Fibroblast of skin of right quadriceps (primary cell): ENCODE results near the gene NBEA.

ENCODE experiments used
- DNase-seq: peaks from one replicate; pipeline ENCODE4 v3.0.0-alpha.2; 2013

Gene NBEA

DNA sequence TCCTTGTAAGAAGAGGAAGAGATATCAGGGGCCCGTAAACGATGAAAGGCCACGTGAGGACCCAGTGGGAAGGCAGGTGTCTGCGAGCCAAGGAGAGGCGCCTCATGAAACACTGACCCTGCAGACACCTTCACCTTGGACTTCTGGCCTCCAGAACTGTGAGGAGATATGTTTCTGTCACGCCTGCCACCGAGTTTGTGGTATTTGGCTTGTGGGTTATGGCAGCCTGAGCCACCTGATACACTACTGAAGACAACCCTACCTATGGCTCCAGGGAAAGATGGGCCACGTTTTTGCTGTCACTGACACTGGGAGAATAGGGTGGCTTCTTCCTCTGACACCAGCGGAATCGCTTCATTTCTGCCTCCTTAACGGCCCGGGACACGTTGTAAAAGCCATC lies 752.0 kb downstream of the NBEA start:
- no peak for DNase-seq

DNA sequence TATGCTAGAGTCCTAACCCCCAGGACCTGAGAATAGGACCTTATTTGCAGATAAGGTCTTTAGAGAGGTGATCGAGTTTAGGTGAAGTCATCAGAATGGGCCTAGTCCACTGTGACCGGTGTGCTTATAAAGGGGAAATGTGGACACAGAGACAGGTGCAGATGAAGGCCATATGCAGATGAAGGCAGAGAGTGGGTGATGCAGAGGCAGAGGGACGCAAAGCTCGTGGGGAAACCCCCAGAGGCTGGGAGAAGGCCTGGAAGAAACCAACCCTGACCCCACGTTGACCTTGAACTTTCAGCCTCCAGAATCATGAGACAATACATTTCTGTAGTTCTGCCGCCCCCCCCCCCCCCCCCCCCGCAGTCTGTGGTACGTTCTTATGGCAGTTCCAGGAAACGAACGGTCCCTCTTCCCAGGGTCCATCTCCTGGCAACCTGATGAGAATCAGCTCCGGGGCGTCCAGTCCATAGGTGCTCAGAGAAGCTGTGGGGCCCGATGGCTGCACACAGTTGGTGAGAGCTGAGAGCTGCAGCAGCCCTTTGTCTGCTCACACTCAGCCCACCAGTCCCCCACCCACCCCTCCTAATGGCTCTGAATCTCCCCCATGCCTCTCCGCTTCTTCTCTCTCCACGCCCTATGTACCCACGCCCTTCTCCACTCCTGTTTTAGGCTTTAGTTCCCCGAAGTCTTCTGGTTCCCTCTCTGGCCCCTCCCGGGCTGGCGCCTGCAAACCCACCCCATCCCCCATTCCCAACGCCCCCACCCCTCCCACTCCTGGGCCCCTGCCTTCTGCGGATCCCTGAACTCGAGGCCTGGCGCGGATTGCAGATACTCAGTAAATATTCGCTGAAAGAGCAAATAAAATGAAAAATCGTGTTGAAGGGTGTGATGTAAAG lies 752.7 kb downstream of the NBEA start:
- DNase-seq = no peak

DNA sequence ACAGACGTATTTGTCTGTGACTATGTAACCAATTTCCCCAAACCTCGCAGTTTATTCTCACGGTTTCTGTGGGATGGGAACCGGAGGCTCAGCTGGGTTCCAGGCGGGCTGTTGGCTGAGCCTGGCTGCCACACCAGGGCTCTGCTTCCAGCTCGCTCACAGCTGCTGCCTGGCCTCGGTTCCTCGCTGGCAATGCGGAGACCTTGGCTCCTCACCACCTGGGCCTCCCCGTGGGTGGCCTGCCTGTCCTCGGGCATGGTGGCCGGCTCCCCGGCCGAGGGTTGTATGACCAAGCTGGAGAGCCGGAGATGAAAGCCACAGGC lies 753.3 kb downstream of the NBEA start:
- DNase-seq = peak; percentile 48

- no peak for DNase-seq
These were observed 755.2 kb downstream of the NBEA start for GRCh38 chr13:35697186-35697730.

DNA sequence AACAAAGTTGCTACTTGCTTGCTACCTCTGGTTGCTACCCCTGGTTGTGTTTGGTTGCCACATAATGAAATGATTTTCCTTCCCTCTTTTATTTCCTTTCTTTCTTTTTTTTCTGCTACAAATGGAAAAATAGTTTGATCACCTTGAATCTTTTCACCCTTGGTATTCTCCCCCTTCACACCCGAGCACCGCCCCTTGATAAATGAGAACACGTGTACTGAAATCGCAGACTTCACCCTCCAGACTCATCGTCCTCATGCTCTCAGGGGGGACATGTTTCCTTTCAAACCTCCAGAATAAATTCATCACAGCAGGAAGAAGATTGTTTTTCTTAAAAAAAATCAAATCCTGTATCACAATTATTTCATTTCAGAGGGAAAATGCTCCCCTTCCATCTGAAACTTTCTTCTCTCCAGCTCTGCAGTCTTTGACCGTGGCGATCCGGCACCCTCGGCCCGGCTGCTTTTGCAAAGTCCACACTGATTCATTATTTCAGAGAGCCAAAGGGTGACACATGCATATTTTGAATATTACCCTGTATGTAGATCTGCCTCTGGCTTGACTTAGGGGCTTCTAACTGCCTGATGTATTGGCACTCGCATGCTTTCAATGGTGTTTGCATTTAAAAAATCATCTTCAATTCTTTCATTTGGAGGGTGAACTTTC lies 757.0 kb downstream of the NBEA start:
- DNase-seq = peak; percentile 86

GRCh38 chr13:35699825-35700510 lies 757.9 kb downstream of the NBEA start:
- peak; percentile 94 for DNase-seq

- peak; percentile 92 for DNase-seq
These were observed 758.6 kb downstream of the NBEA start for GRCh38 chr13:35700671-35701070.

- no peak for DNase-seq
These were observed 760.2 kb downstream of the NBEA start for GRCh38 chr13:35702316-35702715.

- DNase-seq = peak; percentile 35
These were observed 761.0 kb downstream of the NBEA start for GRCh38 chr13:35703061-35703460.

GRCh38 chr13:35704331-35704730 lies 762.3 kb downstream of the NBEA start:
- DNase-seq = no peak

GRCh38 chr13:35706281-35706680 lies 764.2 kb downstream of the NBEA start:
- DNase-seq = no peak

- no peak for DNase-seq
These were observed 764.7 kb downstream of the NBEA start for GRCh38 chr13:35706721-35707120.

- DNase-seq = no peak
These were observed 769.8 kb downstream of the NBEA start for GRCh38 chr13:35711909-35712308.

DNA sequence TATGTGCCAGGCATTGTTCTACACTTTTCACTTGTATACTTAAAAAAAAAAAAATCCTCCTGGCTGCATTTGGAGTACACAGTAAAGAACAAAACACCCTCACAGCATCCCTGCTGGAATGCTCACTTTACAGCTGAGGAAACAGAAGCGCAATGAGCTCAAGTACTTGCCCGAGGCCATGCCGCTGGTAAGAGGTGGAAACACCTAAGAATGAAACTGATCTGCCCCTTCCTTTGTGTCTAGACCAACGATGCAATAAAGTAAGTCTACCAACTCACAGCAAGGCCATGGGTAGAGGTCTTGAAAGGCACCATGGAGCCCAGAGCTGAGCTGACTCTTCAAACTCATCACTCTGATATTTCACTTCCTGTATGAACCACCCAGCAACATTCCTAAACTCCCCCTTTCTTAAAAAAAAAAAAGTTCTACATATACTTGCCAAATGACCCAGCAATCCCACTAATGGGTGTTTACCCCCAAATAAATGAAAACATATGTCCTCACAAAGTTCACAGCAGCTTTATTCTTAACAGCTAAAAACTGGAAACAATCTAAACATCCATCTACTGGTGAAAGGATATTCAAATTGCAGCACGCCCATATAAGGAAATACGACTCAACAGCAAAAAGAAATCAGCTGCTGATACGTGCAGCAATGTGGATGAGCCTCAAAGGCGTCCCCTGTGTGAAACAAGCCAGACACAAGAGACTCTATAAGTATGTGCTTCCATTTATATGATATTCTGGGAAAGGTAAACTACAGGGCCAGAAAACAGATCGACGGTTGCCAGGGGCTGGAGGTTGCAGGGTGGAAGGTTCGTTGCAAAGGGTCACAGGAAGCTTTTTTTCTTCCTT lies 771.1 kb downstream of the NBEA start:
- DNase-seq = peak; percentile 98

DNA sequence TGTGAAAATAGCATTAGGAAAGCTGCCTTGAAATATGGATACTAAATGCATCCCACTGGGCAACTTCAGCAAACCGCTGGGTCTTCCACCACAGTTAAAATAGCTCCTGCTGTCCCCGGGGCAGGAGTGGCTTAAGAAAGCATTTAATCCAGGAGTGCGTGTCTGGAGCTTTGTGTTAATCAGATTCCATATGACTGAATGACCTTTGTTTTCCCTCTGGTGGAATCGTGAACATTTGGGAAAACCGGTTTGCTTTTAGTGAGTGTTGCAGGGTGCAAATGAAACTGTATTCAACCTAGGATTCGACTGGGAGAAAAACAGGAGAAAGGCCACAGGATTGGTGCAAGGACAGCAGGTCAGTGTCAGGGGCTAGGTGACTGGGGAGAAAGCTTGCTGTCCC lies 772.1 kb downstream of the NBEA start:
- peak; percentile 45 for DNase-seq

- no peak for DNase-seq
These were observed 772.7 kb downstream of the NBEA start for GRCh38 chr13:35714588-35715377.

GRCh38 chr13:35716186-35716585 lies 774.1 kb downstream of the NBEA start:
- DNase-seq = peak; percentile 57

DNA sequence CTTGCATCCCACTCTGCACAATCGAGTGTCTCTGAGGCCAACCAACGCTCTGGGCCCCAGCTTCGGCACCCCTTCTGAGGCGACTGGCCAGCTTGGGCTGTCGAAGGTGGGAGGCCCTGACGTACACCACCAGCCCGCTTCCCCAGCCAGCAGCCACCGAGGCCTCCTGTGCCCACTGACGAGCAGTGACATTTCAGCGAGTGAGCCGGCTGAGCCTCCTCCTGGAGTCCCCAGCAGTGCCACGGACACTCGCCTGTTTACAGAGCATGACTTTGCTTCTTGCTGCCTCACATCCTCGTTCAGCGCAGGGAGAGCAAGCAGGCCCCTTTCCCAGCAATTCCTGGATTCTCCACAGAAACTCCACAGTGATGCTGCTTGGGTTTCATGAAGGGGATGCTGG lies 774.7 kb downstream of the NBEA start:
- DNase-seq = no peak

DNA sequence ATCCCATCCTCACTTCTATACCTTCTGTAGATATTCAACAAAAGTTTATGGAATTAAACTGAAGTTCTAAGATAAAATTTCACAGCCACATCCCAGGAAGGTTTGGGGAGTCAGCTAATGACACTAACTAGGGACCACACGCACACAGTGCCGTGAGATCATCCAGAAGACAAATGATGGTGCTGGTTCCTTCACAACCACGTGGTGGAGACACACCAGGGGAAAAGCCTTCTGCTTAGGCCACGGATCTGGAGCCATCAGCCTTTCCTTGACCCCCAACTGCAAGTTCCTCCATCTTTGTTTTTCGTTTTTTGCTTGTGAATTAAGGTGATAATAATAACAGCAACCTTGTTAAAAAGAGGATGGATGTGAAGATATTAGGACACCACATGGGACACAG lies 776.0 kb downstream of the NBEA start:
- no peak for DNase-seq

GRCh38 chr13:35720290-35720689 lies 778.2 kb downstream of the NBEA start:
- DNase-seq = no peak

DNA sequence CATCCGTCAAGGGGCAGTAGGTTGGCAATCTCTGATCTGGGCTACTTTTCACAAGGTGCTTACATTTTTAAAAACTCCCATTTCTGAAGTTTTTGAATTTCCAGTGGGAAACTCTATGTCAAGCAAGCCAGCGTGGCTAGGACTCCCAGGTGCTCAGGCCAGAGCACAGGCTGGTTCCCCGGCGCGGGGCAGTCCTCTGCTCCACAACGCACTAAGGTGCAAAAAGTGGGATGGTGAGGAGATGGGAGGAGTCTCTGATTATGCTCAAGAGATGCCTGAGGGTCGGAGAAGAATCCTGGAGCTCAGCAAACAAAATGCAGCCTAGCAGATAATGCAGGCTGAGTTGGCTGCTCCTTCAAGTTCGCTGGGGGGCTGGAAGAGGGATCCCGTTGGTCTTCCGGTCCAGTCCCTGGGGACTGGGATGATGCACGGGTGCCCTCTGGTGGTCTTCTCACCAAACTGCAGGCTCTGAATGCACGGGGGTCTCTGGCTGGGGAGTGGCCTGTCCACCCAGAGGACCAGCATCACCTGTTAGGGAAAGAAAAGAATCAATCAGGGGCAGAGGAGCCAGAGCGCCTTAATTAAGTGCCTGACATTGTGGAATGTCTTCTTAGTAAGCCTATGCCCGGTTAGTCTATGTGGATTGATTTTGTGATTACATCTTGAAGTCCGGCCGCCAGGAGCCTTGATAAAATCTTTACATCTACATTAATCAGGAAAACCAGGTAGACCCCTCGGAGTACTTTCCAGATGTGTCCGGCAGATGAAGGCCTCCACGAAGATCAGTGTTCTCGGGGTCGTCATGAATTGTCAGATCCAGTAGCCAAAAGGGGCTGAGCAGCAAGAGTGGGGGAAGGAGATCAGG lies 778.9 kb downstream of the NBEA start:
- peak; percentile 73 for DNase-seq
